Vagina (tissue), 2 donors: ENCODE results near the gene CDC14B.
"Not testable (repeated sequence)": the region's sequence is repeated elsewhere in the genome, so short reads cannot be mapped to it uniquely, and the experiment has no call there.

Source experiments
- POLR2A ChIP-seq, 2 donors: fragments of 450-650 bp; IDR thresholded peaks; one replicate each; pipeline ENCODE4 v1.6.1; 2017; ENCODE audit warnings: antibody characterized with exemption in 2 of 2, mild to moderate bottlenecking in 2 of 2, moderate library complexity in 2 of 2
- POLR2AphosphoS5 ChIP-seq, 2 donors: sonication (generic); formaldehyde crosslinking; IDR thresholded peaks; one replicate each; pipeline ENCODE4 v1.9.0; 2017; ENCODE audit warnings: antibody characterized with exemption in 2 of 2, mild to moderate bottlenecking in 2 of 2, low read depth in 1 of 2; ENCODE audit not compliant: insufficient read depth in 1 of 2
- TF ChIP-seq, protein P1 (sequence below), 3 experiments: fragments of 450-650 bp in 2 of 3; fragments of 200-600 bp in 1 of 3; sonication (generic) in 1 of 3; IDR thresholded peaks; one replicate each; pipeline ENCODE4 v1.5.1; 2017 to 2019; ENCODE audit warnings: antibody characterized with exemption in 3 of 3, mild to moderate bottlenecking in 2 of 3, moderate library complexity in 2 of 3

GRCh38 chr9:96543131-96543530 lies 76.5 kb downstream of the CDC14B start:
- TF ChIP-seq POLR2A (IDR thresholded peaks at IDR 0.05); POLR2AphosphoS5 (IDR thresholded peaks at IDR 0.05; ENCODE audit: insufficient read depth in 1 of 2, low read depth in 1 of 2): not testable (repeated sequence)
- TF ChIP-seq, protein P1, sequence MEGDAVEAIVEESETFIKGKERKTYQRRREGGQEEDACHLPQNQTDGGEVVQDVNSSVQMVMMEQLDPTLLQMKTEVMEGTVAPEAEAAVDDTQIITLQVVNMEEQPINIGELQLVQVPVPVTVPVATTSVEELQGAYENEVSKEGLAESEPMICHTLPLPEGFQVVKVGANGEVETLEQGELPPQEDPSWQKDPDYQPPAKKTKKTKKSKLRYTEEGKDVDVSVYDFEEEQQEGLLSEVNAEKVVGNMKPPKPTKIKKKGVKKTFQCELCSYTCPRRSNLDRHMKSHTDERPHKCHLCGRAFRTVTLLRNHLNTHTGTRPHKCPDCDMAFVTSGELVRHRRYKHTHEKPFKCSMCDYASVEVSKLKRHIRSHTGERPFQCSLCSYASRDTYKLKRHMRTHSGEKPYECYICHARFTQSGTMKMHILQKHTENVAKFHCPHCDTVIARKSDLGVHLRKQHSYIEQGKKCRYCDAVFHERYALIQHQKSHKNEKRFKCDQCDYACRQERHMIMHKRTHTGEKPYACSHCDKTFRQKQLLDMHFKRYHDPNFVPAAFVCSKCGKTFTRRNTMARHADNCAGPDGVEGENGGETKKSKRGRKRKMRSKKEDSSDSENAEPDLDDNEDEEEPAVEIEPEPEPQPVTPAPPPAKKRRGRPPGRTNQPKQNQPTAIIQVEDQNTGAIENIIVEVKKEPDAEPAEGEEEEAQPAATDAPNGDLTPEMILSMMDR (IDR thresholded peaks at IDR 0.05) = not testable (repeated sequence)
